Activated CD4-positive, alpha-beta T cell treated with anti-CD3 and anti-CD28 coated beads, Interleukin-2, Interleukin-4, amounts not matched to agents 100 ng/mL and 50 ng/mL, durations not matched to agents 16 hours and 8 hours (primary cell): ENCODE results near the gene NME3.
A peak's percentile ranks its signal among the peaks of the same experiment; 100 is the strongest.

Source experiments
- DNase-seq: peaks from one replicate; pipeline ENCODE4 v3.0.0-alpha.2; 2020; ENCODE audit warnings: low spot score

The NME3 gene

GRCh38 chr16:1724491-1724890 lies 46.9 kb downstream of the NME3 start:
- no peak for DNase-seq

- DNase-seq = peak; percentile 31
Observed at GRCh38 chr16:1723450-1724147, 47.7 kb downstream of the NME3 start.

- no peak for DNase-seq
Observed at GRCh38 chr16:1721372-1721771, 50.0 kb downstream of the NME3 start.
